Measurements from ENCODE around the gene CPAMD8. TPM values are rescaled to one million over a fixed set of nuclear protein-coding genes. Genes with fewer than 3 reads are reported as not detected.

The CPAMD8 gene
- total RNA-seq, 1 donor from 2014 or later: 294 TPM

DNA sequence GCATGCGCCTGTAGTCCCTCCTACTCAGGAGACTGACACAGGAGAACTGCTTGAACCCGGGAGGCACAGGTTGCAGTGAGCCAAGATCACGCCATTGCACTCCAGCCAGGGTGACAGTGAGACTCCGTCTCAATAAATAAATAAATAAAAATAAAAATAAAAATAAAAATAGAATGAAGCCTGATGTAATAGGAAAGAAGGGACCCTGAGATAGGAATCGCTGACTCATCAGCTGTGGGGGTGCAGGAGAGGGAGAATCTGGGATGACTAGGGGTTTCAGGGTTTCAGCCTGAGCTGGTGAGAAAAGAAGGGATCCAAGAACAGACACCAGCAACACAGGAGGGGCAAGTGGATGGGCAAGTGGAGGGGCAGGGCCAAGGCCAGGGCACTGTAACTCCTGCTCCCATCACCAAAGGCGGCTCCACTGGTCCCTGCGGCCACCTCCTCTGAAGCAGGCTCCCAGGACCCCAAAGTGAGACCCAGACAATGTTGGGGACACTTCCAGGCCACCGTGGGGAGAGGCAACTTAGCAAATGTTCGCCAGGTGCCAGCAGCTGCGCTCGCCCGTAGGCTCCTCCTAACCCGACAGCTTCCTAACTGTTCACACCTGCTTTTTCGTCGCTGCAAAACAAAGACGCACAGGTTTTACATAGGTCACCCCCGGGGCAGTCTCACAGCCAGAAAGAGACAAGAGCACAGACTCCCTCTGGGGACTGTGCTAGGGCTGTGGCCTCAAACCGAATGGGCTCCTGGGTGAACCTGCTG is 47.4 kb upstream of the CPAMD8 start:
- DNase-seq (ENCODE audit: extremely low spot score, unreplicated experiment): no peak
- H3K4me3 Mint-ChIP-seq (ENCODE audit: unreplicated experiment): peak overlapping the region; percentile 96
- peaks cover 45% of the 10 kb centered on the region for H3K4me1 Mint-ChIP-seq (ENCODE audit: unreplicated experiment)

GRCh38 chr19:17070912-17071311 is 44.3 kb upstream of the CPAMD8 start:
- TF ChIP-seq, protein P1, sequence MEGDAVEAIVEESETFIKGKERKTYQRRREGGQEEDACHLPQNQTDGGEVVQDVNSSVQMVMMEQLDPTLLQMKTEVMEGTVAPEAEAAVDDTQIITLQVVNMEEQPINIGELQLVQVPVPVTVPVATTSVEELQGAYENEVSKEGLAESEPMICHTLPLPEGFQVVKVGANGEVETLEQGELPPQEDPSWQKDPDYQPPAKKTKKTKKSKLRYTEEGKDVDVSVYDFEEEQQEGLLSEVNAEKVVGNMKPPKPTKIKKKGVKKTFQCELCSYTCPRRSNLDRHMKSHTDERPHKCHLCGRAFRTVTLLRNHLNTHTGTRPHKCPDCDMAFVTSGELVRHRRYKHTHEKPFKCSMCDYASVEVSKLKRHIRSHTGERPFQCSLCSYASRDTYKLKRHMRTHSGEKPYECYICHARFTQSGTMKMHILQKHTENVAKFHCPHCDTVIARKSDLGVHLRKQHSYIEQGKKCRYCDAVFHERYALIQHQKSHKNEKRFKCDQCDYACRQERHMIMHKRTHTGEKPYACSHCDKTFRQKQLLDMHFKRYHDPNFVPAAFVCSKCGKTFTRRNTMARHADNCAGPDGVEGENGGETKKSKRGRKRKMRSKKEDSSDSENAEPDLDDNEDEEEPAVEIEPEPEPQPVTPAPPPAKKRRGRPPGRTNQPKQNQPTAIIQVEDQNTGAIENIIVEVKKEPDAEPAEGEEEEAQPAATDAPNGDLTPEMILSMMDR (IDR thresholded peaks at IDR 0.05): no peak
- DNase-seq (ENCODE audit: extremely low spot score, unreplicated experiment): no peak
- H3K27ac Mint-ChIP-seq (ENCODE audit: unreplicated experiment): no peak overlapping the region
- no peak overlapping the region for H3K4me3 Mint-ChIP-seq (ENCODE audit: unreplicated experiment)
- H3K27me3 Mint-ChIP-seq (ENCODE audit: unreplicated experiment): no peaks in the 10 kb centered on the region
- peaks cover 25% of the 10 kb centered on the region for H3K4me1 Mint-ChIP-seq (ENCODE audit: unreplicated experiment)
- H3K9me3 Mint-ChIP-seq (ENCODE audit: unreplicated experiment): no peaks in the 10 kb centered on the region
- H3K36me3 Mint-ChIP-seq (ENCODE audit: unreplicated experiment): peaks cover 5% of the 10 kb centered on the region

More for the DNA sequence above, 47.4 kb upstream of the CPAMD8 start:
- Mint-ChIP-seq H3K27me3 (ENCODE audit: unreplicated experiment) (no peaks in the 10 kb centered on the region), H3K9me3 (ENCODE audit: unreplicated experiment) (no peaks in the 10 kb centered on the region), H3K27ac (ENCODE audit: unreplicated experiment) (peak overlapping the region; percentile 89), H3K36me3 (ENCODE audit: unreplicated experiment) (peaks cover 5% of the 10 kb centered on the region)
- TF ChIP-seq, protein P1 (IDR thresholded peaks at IDR 0.05): no peak

DNA sequence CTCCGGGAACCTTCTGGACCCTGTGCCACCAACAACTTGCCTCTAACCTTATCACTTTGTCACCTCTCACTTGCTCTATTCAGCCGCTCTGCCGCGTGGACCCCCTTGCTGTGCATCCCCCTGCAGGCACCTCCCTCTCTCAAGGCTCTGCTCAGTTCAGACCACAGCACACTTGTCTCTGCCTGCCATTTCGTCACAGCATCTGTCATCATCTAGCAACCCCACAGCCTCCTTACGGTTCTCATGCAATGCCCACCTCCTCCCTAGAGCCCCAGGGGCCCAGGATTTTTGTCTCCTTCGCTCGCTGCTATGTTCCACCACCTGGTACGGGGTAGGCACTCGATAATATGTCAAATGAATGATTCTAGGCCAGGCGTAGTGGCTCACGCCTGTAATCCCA is 43.8 kb upstream of the CPAMD8 start:
- H3K36me3 Mint-ChIP-seq (ENCODE audit: unreplicated experiment): peaks cover 5% of the 10 kb centered on the region
- H3K27ac Mint-ChIP-seq (ENCODE audit: unreplicated experiment): no peak overlapping the region
- no peak for DNase-seq (ENCODE audit: extremely low spot score, unreplicated experiment)
- H3K27me3 Mint-ChIP-seq (ENCODE audit: unreplicated experiment): no peaks in the 10 kb centered on the region
- peaks cover 25% of the 10 kb centered on the region for H3K4me1 Mint-ChIP-seq (ENCODE audit: unreplicated experiment)
- H3K4me3 Mint-ChIP-seq (ENCODE audit: unreplicated experiment): no peak overlapping the region
- TF ChIP-seq, protein P1 (IDR thresholded peaks at IDR 0.05): no peak
- H3K9me3 Mint-ChIP-seq (ENCODE audit: unreplicated experiment): no peaks in the 10 kb centered on the region

- H3K9me3 Mint-ChIP-seq (ENCODE audit: unreplicated experiment): no peaks in the 10 kb centered on the region
- no peak overlapping the region for H3K27ac Mint-ChIP-seq (ENCODE audit: unreplicated experiment)
- peaks cover 17% of the 10 kb centered on the region for H3K4me1 Mint-ChIP-seq (ENCODE audit: unreplicated experiment)
- TF ChIP-seq, protein P1 (IDR thresholded peaks at IDR 0.05): no peak
- no peak for DNase-seq (ENCODE audit: extremely low spot score, unreplicated experiment)
- peaks cover 5% of the 10 kb centered on the region for H3K36me3 Mint-ChIP-seq (ENCODE audit: unreplicated experiment)
- no peaks in the 10 kb centered on the region for H3K27me3 Mint-ChIP-seq (ENCODE audit: unreplicated experiment)
- no peak overlapping the region for H3K4me3 Mint-ChIP-seq (ENCODE audit: unreplicated experiment)
Measured at GRCh38 chr19:17069193-17069592, 42.6 kb upstream of the CPAMD8 start.

DNA sequence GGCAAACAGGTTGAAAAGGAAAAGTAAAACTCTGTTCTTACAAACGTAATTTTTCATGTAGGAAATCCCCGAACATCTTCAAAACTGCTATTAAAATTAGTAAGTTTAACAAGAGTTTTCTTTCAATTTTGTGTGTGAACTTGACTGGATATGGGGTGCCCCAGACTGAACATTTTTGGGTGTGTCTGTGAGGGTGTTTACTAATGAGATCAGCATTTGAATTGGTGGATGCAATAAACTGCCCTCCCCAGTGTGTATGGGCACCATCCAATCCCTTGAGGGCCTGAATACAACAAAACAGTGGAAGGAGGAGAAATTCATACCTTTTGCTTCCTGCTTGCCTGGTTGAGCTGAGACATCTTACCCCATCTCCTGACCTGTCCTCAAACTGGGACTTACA is 36.8 kb upstream of the CPAMD8 start:
- Mint-ChIP-seq H3K27ac (ENCODE audit: unreplicated experiment) (no peak overlapping the region), H3K27me3 (ENCODE audit: unreplicated experiment) (no peaks in the 10 kb centered on the region), H3K9me3 (ENCODE audit: unreplicated experiment) (no peaks in the 10 kb centered on the region), H3K36me3 (ENCODE audit: unreplicated experiment) (peaks cover 4% of the 10 kb centered on the region), H3K4me1 (ENCODE audit: unreplicated experiment) (peaks cover 10% of the 10 kb centered on the region), H3K4me3 (ENCODE audit: unreplicated experiment) (no peak overlapping the region)
- TF ChIP-seq, protein P1 (IDR thresholded peaks at IDR 0.05): no peak
- DNase-seq (ENCODE audit: extremely low spot score, unreplicated experiment): no peak

Data from osteocyte (in vitro differentiated cells).